Measurements from ENCODE around the gene PPAT. TPM values are rescaled to one million over a fixed set of nuclear protein-coding genes. Genes with fewer than 3 reads are reported as not detected.

PPAT gene
- total RNA-seq, 1 experiment from 2014 or later: 26.3 TPM

DNA sequence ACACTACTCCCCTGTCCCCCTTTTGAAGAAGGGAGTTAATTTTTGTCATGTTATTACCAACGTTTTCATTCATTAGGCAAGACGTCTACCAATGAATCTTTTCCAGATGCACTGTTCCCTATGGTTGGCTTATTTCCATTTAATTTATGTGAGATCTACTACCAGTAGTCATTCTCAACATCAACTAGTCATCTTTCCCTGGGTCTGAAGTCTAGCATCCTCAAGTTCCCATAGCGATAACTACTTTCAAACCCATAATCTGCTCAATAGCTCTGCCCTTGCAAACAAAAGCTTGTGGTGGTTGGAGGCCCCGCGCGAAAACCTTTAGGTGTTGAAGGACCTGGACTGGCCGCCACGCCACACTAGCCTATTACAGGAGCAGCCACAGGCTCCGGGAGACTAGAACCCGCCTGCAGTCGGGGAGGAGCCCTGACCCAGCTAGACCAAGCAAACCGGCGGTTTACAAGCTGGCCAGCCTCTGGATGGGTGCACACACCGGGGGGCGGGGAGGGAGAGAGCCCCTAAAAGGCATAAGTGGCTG, 746 bp downstream of the PPAT start:
- peak; percentile 45 for DNase-seq (ENCODE audit: low read depth)

DNA sequence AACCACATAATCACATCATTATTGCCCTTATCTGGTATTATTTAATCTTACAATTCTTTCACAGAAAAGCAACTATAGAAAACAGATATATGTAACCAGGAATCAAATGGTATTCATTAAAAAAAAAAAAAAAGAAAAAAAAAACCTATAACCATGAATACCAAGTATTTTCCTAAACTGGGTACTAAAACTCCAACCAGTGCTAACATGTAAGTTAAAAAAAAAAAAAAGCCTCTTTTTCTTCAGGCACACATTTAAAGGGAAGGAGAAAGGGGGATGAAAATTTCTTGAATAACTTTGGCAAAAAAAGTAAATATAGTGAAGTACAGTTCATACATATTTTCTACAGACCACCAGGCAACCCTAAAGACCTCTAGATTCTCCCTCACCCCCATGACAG, 2.1 kb downstream of the PPAT start:
- DNase-seq (ENCODE audit: low read depth): no peak

DNA sequence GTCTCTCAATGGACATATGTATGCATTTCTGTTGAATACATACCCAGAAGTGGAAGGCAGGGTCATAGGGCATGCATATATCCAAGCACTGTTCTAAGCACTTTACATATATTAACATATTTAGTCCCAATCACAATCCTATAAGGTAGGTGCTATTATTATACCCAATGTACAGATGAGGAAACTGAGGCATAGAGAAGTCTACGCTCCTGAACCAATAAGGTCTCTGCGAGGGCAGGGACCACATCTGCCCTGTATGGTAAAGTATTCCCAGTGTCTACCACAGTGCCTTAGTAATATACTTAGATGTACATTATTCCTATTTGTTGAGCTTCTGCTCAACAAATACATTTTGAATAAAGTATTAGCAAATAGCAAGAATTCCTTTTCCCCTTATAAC, 5.2 kb downstream of the PPAT start:
- DNase-seq (ENCODE audit: low read depth): no peak

- DNase-seq (ENCODE audit: low read depth): no peak
Measured at GRCh38 chr4:56427179-56427578, 8.2 kb downstream of the PPAT start.

GRCh38 chr4:56426273-56426672, 9.1 kb downstream of the PPAT start:
- DNase-seq (ENCODE audit: low read depth): no peak

DNA sequence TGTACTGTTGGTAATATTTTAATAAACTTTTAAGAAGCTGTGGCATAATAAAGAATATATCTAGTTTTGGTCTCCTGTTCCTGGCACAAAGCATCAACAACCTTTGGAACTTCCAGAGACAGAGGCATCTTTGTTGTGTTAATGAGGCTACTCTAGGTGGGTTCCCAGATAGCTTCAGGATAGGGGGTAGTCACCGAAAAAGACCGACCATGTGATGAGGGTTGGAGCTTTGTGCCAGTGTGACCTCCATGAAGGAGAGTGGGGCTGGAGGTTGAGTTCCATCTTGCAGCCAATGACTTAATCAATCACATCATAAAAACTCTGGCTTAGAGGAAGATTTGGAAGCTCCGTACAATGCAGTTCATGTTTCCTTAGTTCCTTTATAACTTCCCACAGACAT, 9.9 kb downstream of the PPAT start:
- no peak for DNase-seq (ENCODE audit: low read depth)

DNA sequence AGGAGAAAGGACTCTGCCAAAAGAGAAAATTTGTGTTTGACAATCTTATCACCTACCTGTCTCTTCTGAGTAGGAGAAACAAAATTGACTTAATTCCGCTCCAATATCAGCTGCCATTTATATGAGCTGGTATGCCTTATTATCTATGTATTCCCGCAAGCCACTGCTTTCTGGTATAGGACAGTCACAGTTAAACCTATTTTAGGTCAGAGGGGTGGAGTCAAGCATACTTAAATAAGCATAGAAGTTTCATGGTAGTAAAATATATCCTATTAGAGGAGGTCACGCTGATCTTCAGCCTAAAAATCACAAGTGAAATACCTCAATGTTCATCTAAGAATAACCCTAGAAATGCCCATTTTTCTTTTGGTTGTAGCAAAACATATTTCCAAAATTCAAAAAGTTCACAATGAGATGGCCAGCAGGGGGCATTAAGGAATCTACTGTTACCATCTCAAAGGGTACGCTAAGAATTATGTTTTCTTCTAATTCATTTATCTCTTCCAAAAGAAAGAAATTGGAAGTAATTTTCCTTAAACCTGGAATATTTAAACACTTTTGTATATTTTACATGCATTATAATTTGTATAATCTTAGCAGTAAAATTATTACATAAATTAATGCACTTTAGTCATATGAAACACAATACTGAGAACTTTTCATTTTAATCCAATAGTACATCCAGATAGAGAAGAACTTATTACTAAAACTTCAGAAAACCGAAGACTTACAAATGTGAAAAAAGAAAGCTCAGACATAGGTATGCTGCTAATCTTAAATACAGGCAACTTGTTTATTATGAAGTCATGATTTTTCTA, 10.5 kb downstream of the PPAT start:
- DNase-seq (ENCODE audit: low read depth): no peak

DNA sequence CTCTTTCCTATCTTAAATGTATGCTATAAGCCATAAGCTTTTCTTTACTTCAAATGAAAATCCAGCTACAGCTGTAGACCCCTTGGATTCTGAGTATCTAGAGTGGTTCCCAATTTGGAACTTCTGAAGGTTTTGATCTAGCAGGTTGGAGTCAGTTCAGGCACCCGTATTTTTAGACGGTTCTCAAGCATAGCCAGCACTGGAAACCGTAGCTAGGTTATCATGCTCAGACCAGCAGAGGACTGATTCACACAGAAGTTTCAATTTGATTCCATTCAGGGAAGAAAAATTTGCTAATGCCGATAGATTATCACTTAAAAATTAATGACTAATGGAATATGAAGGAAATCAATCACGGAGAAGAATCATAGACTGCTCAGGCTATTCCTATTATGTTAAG, 11.2 kb downstream of the PPAT start:
- DNase-seq (ENCODE audit: low read depth): no peak

GRCh38 chr4:56417396-56417795, 18.0 kb downstream of the PPAT start:
- DNase-seq (ENCODE audit: low read depth): no peak

- no peak for DNase-seq (ENCODE audit: low read depth)
Measured at GRCh38 chr4:56416349-56416748, 19.1 kb downstream of the PPAT start.

GRCh38 chr4:56414135-56414670, 21.2 kb downstream of the PPAT start:
- DNase-seq (ENCODE audit: low read depth): peak; percentile 15

- DNase-seq (ENCODE audit: low read depth): peak; percentile 76
Measured at GRCh38 chr4:56410247-56411062, 25.0 kb downstream of the PPAT start.

DNA sequence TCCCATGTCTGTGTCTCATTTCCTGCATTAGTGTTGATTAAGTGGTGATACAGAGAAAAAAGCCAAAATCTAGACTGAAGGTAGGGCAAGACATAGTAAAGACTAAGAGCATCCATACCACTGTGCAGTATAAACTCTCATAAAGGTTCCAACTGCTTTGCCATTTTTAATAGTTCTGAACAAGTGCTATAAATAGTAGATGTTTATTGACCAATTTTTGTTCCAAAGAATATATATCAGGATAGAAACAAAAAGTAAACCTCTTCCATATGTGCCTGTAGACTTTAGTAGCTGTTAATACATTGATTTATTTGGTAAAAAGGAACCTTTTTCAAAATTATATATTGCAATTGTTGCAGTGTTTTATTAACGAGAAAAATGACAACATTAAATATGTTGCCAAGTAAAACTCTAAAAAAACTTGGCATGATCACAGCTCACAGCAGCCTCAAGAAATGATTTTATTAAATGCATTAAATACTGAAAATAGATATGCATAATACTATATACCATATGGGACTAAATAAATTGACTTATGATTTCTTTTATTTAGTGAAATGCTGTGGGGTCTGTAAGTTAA, 25.8 kb downstream of the PPAT start:
- DNase-seq (ENCODE audit: low read depth): no peak

DNA sequence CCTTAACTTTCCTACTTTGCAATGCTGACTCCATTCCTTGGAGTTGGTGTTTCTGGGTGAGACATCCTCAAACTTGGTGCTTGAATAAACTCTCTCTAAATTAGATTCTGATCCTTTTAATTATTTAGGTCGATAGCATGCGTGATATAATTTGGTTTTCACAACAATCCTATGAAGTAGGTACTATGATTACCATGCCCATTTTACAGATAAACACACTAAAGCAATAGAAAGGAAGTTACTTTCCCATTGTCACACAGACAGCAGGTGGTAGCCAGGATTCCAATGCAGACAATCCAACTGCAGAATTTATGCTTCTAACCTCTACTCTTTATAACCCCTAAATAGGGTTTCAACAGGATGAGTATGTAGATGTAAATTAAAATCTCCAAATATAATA, 26.4 kb downstream of the PPAT start:
- DNase-seq (ENCODE audit: low read depth): no peak

DNA sequence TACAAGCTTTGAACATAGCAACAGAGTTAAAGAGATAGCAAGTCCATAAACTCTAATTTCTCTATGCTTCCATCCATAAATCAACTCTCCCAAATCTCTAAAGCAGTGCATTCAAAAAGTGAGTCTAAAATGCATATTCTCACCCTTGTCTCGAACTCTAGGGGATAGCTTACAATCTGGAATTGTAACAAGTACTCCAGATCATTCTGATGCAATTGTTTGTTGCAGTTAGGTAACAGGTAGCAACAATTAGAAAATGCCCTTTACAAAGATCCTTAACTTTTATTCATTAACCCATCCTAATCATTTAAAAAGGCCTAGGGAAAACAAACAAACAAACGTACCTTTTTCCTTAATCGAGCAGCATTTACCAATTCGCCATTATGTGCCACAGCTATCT, 29.3 kb downstream of the PPAT start:
- no peak for DNase-seq (ENCODE audit: low read depth)

- no peak for DNase-seq (ENCODE audit: low read depth)
Measured at GRCh38 chr4:56405016-56405415, 30.4 kb downstream of the PPAT start.

DNA sequence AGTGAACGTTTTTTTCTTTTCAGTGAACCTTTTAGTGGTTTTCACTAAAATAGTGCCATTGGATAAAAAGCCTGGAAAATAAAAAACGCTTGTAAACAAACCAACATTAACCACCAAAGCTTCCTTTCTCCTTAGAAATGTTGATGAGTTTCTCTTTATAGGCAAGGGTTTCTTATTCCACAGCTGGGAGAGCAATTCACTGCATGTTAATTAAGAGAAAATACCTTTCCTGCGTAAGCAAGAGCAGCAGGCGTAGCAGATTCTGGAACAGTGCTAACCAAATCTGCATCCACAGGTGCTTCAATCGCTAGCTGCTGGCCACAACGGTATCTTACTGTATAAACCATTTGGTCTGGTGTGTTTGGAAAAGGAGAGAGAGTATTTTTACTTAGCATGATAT, 34.9 kb downstream of the PPAT start:
- DNase-seq (ENCODE audit: low read depth): no peak

GRCh38 chr4:56391270-56391669, 44.1 kb downstream of the PPAT start:
- no peak for DNase-seq (ENCODE audit: low read depth)

GRCh38 chr4:56389558-56389957, 45.9 kb downstream of the PPAT start:
- no peak for DNase-seq (ENCODE audit: low read depth)

DNA sequence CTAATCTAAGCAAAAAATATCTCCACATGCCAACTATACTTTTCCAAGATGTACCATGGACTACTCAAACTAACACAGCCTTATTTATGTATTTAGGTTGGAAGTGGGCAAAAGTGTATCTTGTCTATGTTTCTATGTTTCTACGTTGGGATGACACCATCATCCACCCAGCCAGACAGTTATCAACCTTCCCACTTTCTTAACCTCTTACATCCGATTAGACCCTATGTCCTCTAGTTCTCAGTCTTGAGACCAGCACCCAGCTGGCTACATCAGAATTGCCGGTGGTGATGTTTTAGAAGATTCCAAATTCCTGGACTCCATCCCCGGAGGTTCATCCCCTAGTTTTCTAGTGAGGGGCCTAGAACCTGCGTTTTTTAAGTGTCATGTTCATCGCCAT, 47.1 kb downstream of the PPAT start:
- no peak for DNase-seq (ENCODE audit: low read depth)

DNA sequence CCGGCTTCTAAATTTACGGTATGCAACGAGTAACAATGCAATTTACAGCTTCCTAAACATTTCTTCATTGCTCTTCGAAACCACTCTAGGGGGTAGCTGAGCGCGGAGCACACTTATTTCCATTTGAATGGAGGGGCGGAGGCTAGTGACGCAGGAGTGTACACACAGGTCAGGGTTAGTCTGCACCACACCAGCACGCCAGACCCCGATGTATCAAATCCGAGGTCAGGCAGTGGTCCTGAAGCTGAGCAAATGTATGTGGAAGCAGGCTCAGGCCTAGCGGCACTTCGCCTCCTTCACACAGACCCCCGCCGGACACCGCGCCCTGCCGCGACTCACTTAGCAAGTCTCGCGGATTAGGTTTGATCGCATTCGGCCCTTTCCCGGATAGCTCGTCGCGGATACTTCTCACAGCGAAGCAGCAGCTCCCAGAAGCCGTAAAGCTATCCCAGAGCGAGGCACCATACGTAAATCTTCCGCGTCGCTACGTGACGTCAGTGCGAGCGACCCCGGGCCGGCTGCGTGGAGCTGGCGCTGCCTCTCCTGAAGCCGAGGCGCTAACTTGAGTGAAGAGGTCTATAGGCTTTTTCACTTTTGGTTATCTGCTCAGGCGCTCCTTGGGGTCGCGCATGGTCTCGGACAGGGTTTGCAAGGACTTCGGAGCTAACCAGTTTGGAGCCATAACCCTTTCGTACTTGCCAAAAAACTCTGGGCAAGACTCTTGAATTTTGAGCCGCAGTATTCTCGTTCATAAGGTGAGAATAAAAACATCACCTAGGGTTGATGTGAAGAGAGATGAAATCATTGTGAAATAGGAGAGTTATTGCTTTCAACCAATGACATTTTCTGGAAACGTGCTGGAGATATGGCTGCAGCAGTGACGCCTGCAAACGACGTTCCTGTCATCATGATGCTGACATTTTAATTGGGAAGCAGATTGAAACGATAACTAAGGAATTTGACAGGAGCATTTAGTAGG, 48.1 kb downstream of the PPAT start, which contains the start of gene AASDH:
Gene AASDH (minus strand): TSS at position 469 of the 979 bp plus-strand sequence. CDS start 3,192 bp downstream, outside the sequence.
- DNase-seq (ENCODE audit: low read depth): peak; percentile 88
